Spinal cord (tissue), 10 donors: ENCODE results near the gene HOXD9. TPM values are rescaled to one million over a fixed set of nuclear protein-coding genes. Genes with fewer than 3 reads are reported as not detected.

Source experiments
- DNase-seq, 6 donors: peaks; one replicate each; pipeline versions ENCODE4 v3.0.0 to v3.0.0-alpha.2; 2013 to 2015; ENCODE audit warnings: low spot score in 6 of 6, low read depth in 4 of 6
- H3K27ac ChIP-seq: one replicate; pipeline ENCODE4 v1.5.1; 2013; ENCODE audit warnings: low read depth, low read length, control low read depth
- H3K27me3 ChIP-seq: one replicate; pipeline ENCODE4 v1.6.1; 2013; ENCODE audit warnings: low read length; ENCODE audit not compliant: control insufficient read depth, insufficient read depth
- H3K36me3 ChIP-seq: one replicate; pipeline ENCODE4 v1.6.1; 2013; ENCODE audit warnings: low read length; ENCODE audit not compliant: control insufficient read depth, insufficient read depth
- H3K4me1 ChIP-seq: one replicate; pipeline ENCODE4 v1.6.1; 2013; ENCODE audit warnings: low read length; ENCODE audit not compliant: control insufficient read depth, insufficient read depth
- H3K4me3 ChIP-seq: one replicate; pipeline ENCODE4 v1.5.1; 2013; ENCODE audit warnings: low read depth, low read length, control low read depth
- H3K9me3 ChIP-seq: one replicate; pipeline ENCODE4 v1.6.1; 2013; ENCODE audit warnings: low read length; ENCODE audit not compliant: control insufficient read depth, insufficient read depth
- WGBS: methylation state at CpG from one replicate; pipeline ENCODE4 v1.1.5; 2013; ENCODE audit warnings: missing lambda C conversion rate; ENCODE audit not compliant: insufficient coverage; 5-methylcytosine and 5-hydroxymethylcytosine counted together
- polyA plus RNA-seq, 2 donors: library from polyadenylated mRNA; unstranded; fragments of 120-200 nt; gene quantifications; one replicate each; pipeline ENCODE4 v1.2.1, GENCODE V29; 2013; ENCODE audit not compliant: insufficient read length in 2 of 2
- total RNA-seq, 2 donors: library from RNA; depleted of rRNA in 1 of 2; stranded (reverse); fragments of 120-200 nt in 1 of 2; fragments of >200 nt in 1 of 2; gene quantifications; one replicate each; pipeline versions ENCODE4 v1.2.3 to v1.2.4, GENCODE V29; 2013 to 2014
- donor health status: healthy.

Gene HOXD9
- total and polyA plus RNA-seq, 4 donors = 0.22 to 3.2 (median 3.1) TPM

GRCh38 chr2:176085120-176085788 lies 37.3 kb upstream of the HOXD9 start:
- Histone ChIP-seq H3K27ac (no peak overlapping the region), H3K9me3 (no peaks in the 10 kb centered on the region), H3K36me3 (no peaks in the 10 kb centered on the region), H3K4me1 (peaks cover 55% of the 10 kb centered on the region), H3K4me3 (no peak overlapping the region), H3K27me3 (peaks cover 100% of the 10 kb centered on the region)
- under 1% methylated on average over 29 of the region's 40 CpGs for WGBS
- no peak for DNase-seq

DNA sequence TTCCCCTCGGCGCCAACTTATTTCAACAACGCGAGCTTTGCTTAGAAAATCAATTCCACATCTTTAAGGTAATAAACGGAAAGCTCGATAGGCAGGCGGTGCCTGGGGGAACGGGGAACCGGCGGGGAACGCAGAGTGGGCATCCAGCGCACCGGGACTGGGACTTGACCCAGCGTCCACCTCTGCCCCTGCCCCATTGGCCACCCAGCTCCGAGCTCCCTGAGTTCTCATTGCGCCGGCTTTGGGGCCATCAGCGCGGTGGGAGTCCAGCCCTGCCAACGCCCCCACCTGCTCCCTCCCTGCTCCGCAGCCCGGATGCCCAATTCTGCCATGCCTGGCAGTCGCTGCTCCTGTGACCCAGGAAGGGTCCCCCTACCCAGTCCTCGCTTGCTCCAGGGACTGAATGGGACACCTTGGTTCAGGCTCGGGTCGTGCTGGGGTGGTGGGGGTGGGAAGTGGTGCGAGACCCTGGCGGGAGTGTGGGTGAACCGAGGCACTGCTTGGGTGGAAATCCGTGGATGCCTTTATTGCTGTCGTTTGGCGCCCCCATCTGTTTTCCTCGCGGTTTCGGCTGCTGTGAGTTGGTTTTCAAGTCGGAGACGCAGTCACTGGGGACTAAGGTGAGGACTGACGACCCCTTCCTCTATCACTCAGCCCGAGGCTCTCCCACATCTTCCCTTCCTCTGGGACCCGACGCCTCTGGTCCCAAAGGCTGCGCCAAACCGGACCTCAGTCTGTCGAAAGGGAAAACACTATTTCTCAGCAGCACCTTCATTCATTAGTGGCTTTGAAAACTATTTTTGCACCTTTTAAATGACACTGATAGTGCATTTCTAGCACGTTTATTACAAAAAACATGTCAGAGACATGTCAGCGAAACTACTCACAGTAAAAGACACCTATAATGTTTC lies 36.4 kb upstream of the HOXD9 start:
- H3K36me3 ChIP-seq = no peaks in the 10 kb centered on the region
- under 1% methylated on average over 34 of the region's 46 CpGs for WGBS
- no peak overlapping the region for H3K4me3 ChIP-seq
- H3K4me1 ChIP-seq = peaks cover 47% of the 10 kb centered on the region
- H3K27ac ChIP-seq = no peak overlapping the region
- no peaks in the 10 kb centered on the region for H3K9me3 ChIP-seq
- H3K27me3 ChIP-seq = peaks cover 100% of the 10 kb centered on the region
- peak in 2 of 6 donors; percentile 86 to 92 for DNase-seq

DNA sequence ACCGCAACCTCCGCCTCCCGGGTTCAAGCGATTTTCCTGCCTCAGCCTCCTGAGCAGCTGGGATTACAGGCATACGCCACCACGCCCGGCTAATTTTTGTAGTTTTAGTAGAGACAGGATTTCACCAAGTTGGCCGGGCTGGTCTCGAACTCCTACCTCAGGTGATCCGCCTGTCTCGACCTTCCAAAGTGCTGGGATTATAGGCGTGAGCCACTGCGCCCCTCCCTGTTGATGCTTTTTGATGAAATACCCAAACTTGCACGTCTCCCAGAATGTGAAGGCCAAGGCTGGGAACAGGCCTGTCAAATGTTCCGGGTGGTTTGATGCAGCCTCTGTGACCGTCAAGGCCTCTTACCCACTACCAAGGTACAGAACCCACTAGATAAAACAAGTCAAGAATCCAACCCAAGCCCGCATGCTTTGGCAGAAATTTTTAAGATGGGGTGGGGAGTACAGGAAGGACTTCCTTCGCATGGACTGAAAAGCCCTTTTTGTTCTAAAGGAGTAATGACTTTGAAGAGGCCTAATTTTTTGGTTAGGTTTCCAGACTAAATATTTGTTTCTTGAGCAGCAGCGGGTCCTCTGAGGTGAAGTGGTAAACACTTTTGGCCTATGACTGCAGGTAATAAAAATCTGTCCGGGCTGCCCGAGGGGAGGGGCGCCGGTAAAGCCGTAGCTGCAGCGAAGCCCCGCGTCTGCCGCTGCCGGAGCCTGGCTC lies 35.0 kb upstream of the HOXD9 start:
- no peaks in the 10 kb centered on the region for H3K36me3 ChIP-seq
- no peak overlapping the region for H3K27ac ChIP-seq
- H3K9me3 ChIP-seq = no peaks in the 10 kb centered on the region
- peak overlapping the region; percentile 31 for H3K4me3 ChIP-seq
- H3K4me1 ChIP-seq = peaks cover 39% of the 10 kb centered on the region
- DNase-seq = no peak
- H3K27me3 ChIP-seq = peaks cover 99% of the 10 kb centered on the region
- 17% methylated on average over 24 of the region's 29 CpGs for WGBS

DNA sequence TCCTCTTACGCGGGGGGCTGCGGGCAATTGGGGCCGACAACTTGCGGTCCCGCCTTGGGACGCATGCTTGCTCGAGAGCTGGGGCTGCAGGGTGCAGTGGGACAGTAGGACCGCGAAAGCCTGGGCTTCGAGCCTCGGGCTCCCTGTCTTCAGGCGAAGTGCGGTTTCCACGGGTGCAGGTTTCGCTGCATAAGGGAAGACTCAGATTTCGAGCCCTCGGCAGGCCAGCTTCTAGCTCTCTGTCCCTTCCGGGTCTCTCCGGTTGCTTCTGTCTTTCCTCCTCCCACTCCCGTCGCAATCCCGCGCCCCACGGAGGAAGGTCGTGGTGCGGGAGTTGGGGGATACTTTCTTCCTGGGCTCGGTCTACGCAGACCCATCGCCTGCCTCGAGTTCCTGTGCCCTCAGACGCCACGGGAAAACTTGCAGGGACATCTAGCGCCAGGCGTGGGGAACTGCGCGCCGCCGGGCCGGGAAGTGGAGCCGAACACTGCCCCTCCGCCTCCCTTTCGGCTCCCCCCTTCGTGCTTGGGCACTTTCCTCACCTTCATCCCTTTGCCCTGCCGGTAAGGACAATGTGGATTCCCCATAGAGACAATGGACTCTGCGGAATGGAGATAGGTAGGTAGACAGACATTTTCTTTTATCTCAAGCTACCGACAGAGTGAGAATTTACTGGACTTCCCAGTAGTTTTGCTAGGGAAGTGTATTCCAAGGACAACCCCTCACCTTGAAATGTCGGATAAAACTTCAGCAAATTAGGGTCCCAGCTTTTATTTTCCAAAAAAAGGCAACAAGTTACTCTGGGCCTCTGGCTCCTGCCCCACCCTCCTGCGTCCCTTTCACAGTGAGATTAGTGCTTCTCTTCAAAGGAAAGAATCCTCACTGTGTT lies 34.2 kb upstream of the HOXD9 start:
- WGBS = 2% methylated on average over 42 of the region's 49 CpGs
- peaks cover 97% of the 10 kb centered on the region for H3K27me3 ChIP-seq
- H3K4me1 ChIP-seq = peaks cover 35% of the 10 kb centered on the region
- peak in 2 of 6 donors; percentile 88 to 91 for DNase-seq
- H3K9me3 ChIP-seq = no peaks in the 10 kb centered on the region
- no peak overlapping the region for H3K27ac ChIP-seq
- no peaks in the 10 kb centered on the region for H3K36me3 ChIP-seq
- H3K4me3 ChIP-seq = peak overlapping the region; percentile 31

DNA sequence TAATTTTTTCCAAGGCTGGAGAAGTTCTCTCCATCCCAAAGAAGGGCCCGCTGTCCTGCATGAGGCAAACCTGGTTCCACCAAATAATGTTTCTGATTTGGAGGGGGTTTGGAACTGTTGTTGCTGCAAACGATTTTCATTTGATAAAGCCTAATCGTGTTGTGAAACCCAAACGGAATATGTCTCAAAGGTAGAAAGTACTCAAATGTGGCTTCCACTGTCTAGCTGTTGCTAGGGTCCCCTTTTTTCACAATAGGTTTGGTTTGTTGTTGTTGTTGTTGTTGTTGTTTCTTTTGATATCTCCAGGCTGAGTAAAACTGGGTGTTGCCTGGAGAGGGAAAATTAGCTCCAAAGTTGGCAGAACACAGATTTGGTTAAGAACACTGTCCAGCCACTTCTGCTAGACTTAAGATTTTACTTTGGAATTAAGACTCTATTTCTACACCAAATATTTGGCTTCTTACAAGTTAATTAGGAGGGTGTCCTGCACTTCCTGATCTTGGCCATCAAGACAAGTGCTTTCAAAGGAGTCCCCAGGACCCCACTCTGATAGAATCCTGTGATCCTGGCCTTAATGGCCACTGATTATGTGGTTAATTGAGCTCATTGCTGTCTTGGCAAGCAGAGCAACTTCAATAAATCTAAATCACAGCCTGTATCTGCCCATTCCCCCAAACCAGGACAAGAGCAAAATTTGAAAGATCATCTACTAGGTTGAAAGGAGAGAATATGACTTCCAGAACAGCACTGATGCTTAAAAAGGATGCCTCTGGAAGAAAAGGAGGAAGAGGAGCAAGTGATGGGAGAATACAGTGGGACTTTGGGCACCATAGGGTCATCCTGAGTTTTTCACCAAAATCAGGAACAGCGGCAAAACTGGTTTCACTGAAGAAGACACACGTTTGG lies 33.3 kb upstream of the HOXD9 start:
- no peak for DNase-seq
- Histone ChIP-seq H3K27ac (no peak overlapping the region), H3K36me3 (no peaks in the 10 kb centered on the region), H3K27me3 (peaks cover 97% of the 10 kb centered on the region), H3K4me3 (no peak overlapping the region), H3K4me1 (peaks cover 35% of the 10 kb centered on the region), H3K9me3 (no peaks in the 10 kb centered on the region)
- 5% methylated on average over 6 of the region's 6 CpGs for WGBS

GRCh38 chr2:176089843-176090395 lies 32.6 kb upstream of the HOXD9 start:
- peaks cover 30% of the 10 kb centered on the region for H3K4me1 ChIP-seq
- peaks cover 97% of the 10 kb centered on the region for H3K27me3 ChIP-seq
- no peaks in the 10 kb centered on the region for H3K9me3 ChIP-seq
- no peak overlapping the region for H3K27ac ChIP-seq
- H3K4me3 ChIP-seq = no peak overlapping the region
- no peak for DNase-seq
- H3K36me3 ChIP-seq = no peaks in the 10 kb centered on the region

GRCh38 chr2:176090862-176091261 lies 31.7 kb upstream of the HOXD9 start:
- H3K9me3 ChIP-seq = no peaks in the 10 kb centered on the region
- H3K4me3 ChIP-seq = no peak overlapping the region
- H3K4me1 ChIP-seq = peaks cover 21% of the 10 kb centered on the region
- no peak for DNase-seq
- no peaks in the 10 kb centered on the region for H3K36me3 ChIP-seq
- WGBS = 27% methylated on average over 3 of the region's 5 CpGs
- no peak overlapping the region for H3K27ac ChIP-seq
- peaks cover 97% of the 10 kb centered on the region for H3K27me3 ChIP-seq
